Esophagus muscularis mucosa (tissue), 3 donors: ENCODE measurements around the gene EP400.

Experiments used
- EP300 ChIP-seq: sonication (generic); formaldehyde crosslinking; IDR thresholded peaks from one replicate; pipeline ENCODE4 v1.6.1; 2017; ENCODE audit warnings: antibody characterized with exemption
- TF ChIP-seq, protein P1 (sequence below), 3 experiments: fragments of 200-600 bp in 2 of 3; fragments of 450-650 bp in 1 of 3; sonication (generic) in 2 of 3; IDR thresholded peaks; one replicate each; pipeline ENCODE4 v1.5.1; 2017 to 2019; ENCODE audit warnings: antibody characterized with exemption in 3 of 3, mild to moderate bottlenecking in 2 of 3, moderate library complexity in 1 of 3

DNA sequence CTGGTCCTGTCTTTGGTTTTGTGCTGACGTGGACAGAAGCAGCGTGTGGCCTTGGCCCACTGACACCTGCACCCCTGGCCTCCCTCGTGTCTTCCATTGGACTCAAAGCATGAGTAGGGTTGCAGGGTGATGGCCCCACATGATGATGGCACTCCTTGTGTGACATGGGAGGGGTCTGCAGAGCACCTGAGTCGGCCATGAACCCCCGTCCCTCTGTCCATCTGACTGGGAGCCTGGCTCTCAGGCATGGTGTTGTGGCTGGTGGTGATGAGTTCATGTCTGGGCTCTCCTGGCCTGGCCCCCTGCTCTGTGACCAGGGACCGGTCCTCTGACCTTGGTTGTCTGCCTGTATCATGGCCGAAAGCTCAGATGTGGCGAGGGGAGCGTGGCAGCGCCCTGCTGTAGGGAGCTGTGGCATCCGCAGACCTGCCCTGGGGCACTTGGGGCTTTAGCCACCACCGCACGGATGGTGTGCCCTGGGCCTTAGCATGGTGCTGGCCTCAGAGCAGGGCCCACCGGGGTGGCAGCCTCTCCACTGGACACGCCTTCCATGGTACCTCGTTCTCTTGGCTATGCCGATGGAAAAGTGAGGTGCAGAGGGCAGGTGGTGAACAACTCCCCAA lies 38.6 kb upstream of the EP400 start:
- TF ChIP-seq, protein P1, sequence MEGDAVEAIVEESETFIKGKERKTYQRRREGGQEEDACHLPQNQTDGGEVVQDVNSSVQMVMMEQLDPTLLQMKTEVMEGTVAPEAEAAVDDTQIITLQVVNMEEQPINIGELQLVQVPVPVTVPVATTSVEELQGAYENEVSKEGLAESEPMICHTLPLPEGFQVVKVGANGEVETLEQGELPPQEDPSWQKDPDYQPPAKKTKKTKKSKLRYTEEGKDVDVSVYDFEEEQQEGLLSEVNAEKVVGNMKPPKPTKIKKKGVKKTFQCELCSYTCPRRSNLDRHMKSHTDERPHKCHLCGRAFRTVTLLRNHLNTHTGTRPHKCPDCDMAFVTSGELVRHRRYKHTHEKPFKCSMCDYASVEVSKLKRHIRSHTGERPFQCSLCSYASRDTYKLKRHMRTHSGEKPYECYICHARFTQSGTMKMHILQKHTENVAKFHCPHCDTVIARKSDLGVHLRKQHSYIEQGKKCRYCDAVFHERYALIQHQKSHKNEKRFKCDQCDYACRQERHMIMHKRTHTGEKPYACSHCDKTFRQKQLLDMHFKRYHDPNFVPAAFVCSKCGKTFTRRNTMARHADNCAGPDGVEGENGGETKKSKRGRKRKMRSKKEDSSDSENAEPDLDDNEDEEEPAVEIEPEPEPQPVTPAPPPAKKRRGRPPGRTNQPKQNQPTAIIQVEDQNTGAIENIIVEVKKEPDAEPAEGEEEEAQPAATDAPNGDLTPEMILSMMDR (IDR thresholded peaks at IDR 0.05) = no peak
- TF ChIP-seq EP300 = no peak
